GM23338 (cell line): ENCODE results near the gene WDR17. TPM values are rescaled to one million over a fixed set of nuclear protein-coding genes. Genes with fewer than 3 reads are reported as not detected.

Experiments used
- ATAC-seq: fragments of 200-7000 bp; cut with Tn5 transposase; 3 replicates; pipeline ENCODE4 v1.9.1; 2020
- DNase-seq: peaks from one replicate; pipeline ENCODE4 v3.0.0-alpha.2; 2015; ENCODE audit warnings: low spot score
- H2AFZ ChIP-seq: fragments of 200-600 bp; sonication (generic); 2 replicates; pipeline ENCODE4 v1.8.0; 2016; ENCODE audit warnings: antibody characterized with exemption, mild to moderate bottlenecking, moderate library complexity
- H3F3A ChIP-seq: fragments of 200-600 bp; sonication (generic); replicated peaks from 2 replicates; pipeline ENCODE4 v1.8.0; 2017; ENCODE audit warnings: antibody characterized with exemption, mixed run types, low read depth
- H3K27ac ChIP-seq: fragments of 200-600 bp; sonication (generic); 2 replicates; pipeline ENCODE4 v1.6.1; 2016; ENCODE audit warnings: low read depth
- H3K27me3 ChIP-seq: fragments of 200-600 bp; sonication (generic); 2 replicates; pipeline ENCODE4 v1.8.0; 2016; ENCODE audit warnings: mild to moderate bottlenecking, mixed run types, moderate library complexity; ENCODE audit not compliant: insufficient read depth
- H3K36me3 ChIP-seq: fragments of 200-600 bp; sonication (generic); 2 replicates; pipeline ENCODE4 v1.8.0; 2016; ENCODE audit warnings: mild to moderate bottlenecking; ENCODE audit not compliant: insufficient read depth
- H3K4me1 ChIP-seq: fragments of 200-600 bp; sonication (generic); 2 replicates; pipeline ENCODE4 v1.8.0; 2016; ENCODE audit warnings: mild to moderate bottlenecking, moderate library complexity; ENCODE audit not compliant: insufficient read depth
- H3K4me2 ChIP-seq: fragments of 200-600 bp; sonication (generic); 2 replicates; pipeline ENCODE4 v1.7.1; 2017; ENCODE audit warnings: mixed run types
- H3K4me3 ChIP-seq: fragments of 200-600 bp; sonication (generic); 2 replicates; pipeline ENCODE4 v1.6.1; 2016; ENCODE audit warnings: mixed run types
- H3K79me2 ChIP-seq: fragments of 200-600 bp; sonication (generic); replicated peaks from 2 replicates; pipeline ENCODE4 v1.8.0; 2017; ENCODE audit warnings: mild to moderate bottlenecking; ENCODE audit not compliant: insufficient read depth
- H3K9me2 ChIP-seq: fragments of 200-600 bp; sonication (generic); 2 replicates; pipeline ENCODE4 v1.8.0; 2017; ENCODE audit not compliant: insufficient read depth
- H4K20me1 ChIP-seq: fragments of 200-600 bp; sonication (generic); replicated peaks from 2 replicates; pipeline ENCODE4 v1.8.0; 2017; ENCODE audit warnings: mild to moderate bottlenecking; ENCODE audit not compliant: insufficient read depth
- H3K27ac Mint-ChIP-seq: 2 replicates; pipeline ENCODE4 v1.8.0; 2020; ENCODE audit warnings: inconsistent platforms, mild to moderate bottlenecking, moderate library complexity, mixed read lengths
- H3K27me3 Mint-ChIP-seq: 3 replicates; pipeline ENCODE4 v1.8.0; 2022; ENCODE audit warnings: low read depth, mild to moderate bottlenecking, moderate library complexity, mixed read lengths, inconsistent platforms; ENCODE audit not compliant: insufficient read depth, poor library complexity
- H3K36me3 Mint-ChIP-seq: 3 replicates; pipeline ENCODE4 v1.8.0; 2021; ENCODE audit warnings: low read depth, mild to moderate bottlenecking, inconsistent platforms, moderate library complexity, mixed read lengths
- H3K4me1 Mint-ChIP-seq: 3 replicates; pipeline ENCODE4 v1.8.0; 2020; ENCODE audit warnings: mild to moderate bottlenecking, inconsistent platforms, mixed read lengths
- H3K4me3 Mint-ChIP-seq: 3 replicates; pipeline ENCODE4 v1.8.0; 2021; ENCODE audit warnings: moderate library complexity, mild to moderate bottlenecking, inconsistent platforms, mixed read lengths
- H3K9me3 Mint-ChIP-seq: 3 replicates; pipeline ENCODE4 v1.8.0; 2020; ENCODE audit warnings: moderate library complexity, mild to moderate bottlenecking, inconsistent platforms, mixed read lengths
- CTCF ChIP-seq, 2 experiments: fragments of 200-600 bp in 1 of 2; sonication (generic) in 1 of 2; conservative IDR thresholded peaks; 2 replicates each; pipeline versions ENCODE4 v1.5.1 to v1.6.1; 2016 to 2017; ENCODE audit warnings: antibody characterized with exemption in 2 of 2, low read depth in 2 of 2, mild to moderate bottlenecking in 2 of 2, moderate library complexity in 1 of 2
- NANOG ChIP-seq: IDR thresholded peaks from 2 replicates; pipeline ENCODE4 v1.6.1; 2016; ENCODE audit warnings: antibody characterized with exemption, borderline replicate concordance
- ZNF331 ChIP-seq: fragments of 250-450 bp; sonication (Bioruptor Pico); IDR thresholded peaks from 2 replicates; pipeline ENCODE4 v1.5.0; 2020; ENCODE audit warnings: low read depth, mild to moderate bottlenecking, moderate library complexity
- polyA plus RNA-seq: library from polyadenylated mRNA; unstranded; fragments of >200 nt; fragmentation: Nextera tagmentation; extraction: Ambion mirVana; gene quantifications from 2 replicates; pipeline ENCODE4 v1.2.1, GENCODE V29; 2016
- total RNA-seq: library from RNA; depleted of rRNA; stranded (reverse); fragments of >200 nt; shearing (Covaris generic); gene quantifications from 2 replicates; pipeline ENCODE4 v1.2.3, GENCODE V29; 2014
- TF ChIP-seq, protein P1 (sequence below): IDR thresholded peaks from one replicate; pipeline ENCODE4 v1.6.1; 2018; ENCODE audit warnings: antibody characterized with exemption; ENCODE audit not compliant: unreplicated experiment
- TF ChIP-seq, protein P2 (sequence below): IDR thresholded peaks from 2 replicates; pipeline ENCODE4 v1.6.1; 2016; ENCODE audit warnings: antibody characterized with exemption

Gene WDR17
- total and polyA plus RNA-seq, 2 experiments from 2014 or later: 1.9 to 4.3 TPM

- H3K4me1 ChIP-seq: no peaks in the 10 kb centered on the region
- Mint-ChIP-seq H3K36me3 (peaks cover 11% of the 10 kb centered on the region), H3K27ac (no peak overlapping the region), H3K9me3 (peaks cover 16% of the 10 kb centered on the region; the same call in 2 of the 3 replicates), H3K4me3 (no peak overlapping the region), H3K27me3 (no peaks in the 10 kb centered on the region), H3K4me1 (no peaks in the 10 kb centered on the region)
- no peak for DNase-seq
- H3K9me2 ChIP-seq: no peaks in the 10 kb centered on the region
- H3K27ac ChIP-seq: no peak overlapping the region
- TF ChIP-seq, protein P1, sequence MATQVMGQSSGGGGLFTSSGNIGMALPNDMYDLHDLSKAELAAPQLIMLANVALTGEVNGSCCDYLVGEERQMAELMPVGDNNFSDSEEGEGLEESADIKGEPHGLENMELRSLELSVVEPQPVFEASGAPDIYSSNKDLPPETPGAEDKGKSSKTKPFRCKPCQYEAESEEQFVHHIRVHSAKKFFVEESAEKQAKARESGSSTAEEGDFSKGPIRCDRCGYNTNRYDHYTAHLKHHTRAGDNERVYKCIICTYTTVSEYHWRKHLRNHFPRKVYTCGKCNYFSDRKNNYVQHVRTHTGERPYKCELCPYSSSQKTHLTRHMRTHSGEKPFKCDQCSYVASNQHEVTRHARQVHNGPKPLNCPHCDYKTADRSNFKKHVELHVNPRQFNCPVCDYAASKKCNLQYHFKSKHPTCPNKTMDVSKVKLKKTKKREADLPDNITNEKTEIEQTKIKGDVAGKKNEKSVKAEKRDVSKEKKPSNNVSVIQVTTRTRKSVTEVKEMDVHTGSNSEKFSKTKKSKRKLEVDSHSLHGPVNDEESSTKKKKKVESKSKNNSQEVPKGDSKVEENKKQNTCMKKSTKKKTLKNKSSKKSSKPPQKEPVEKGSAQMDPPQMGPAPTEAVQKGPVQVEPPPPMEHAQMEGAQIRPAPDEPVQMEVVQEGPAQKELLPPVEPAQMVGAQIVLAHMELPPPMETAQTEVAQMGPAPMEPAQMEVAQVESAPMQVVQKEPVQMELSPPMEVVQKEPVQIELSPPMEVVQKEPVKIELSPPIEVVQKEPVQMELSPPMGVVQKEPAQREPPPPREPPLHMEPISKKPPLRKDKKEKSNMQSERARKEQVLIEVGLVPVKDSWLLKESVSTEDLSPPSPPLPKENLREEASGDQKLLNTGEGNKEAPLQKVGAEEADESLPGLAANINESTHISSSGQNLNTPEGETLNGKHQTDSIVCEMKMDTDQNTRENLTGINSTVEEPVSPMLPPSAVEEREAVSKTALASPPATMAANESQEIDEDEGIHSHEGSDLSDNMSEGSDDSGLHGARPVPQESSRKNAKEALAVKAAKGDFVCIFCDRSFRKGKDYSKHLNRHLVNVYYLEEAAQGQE: no peak
- TF ChIP-seq, protein P2, sequence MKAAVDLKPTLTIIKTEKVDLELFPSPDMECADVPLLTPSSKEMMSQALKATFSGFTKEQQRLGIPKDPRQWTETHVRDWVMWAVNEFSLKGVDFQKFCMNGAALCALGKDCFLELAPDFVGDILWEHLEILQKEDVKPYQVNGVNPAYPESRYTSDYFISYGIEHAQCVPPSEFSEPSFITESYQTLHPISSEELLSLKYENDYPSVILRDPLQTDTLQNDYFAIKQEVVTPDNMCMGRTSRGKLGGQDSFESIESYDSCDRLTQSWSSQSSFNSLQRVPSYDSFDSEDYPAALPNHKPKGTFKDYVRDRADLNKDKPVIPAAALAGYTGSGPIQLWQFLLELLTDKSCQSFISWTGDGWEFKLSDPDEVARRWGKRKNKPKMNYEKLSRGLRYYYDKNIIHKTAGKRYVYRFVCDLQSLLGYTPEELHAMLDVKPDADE: no peak
- TF ChIP-seq NANOG: no peak
- H2AFZ ChIP-seq: no peak overlapping the region
- H3K27me3 ChIP-seq: no peaks in the 10 kb centered on the region
- no peaks in the 10 kb centered on the region for H3K36me3 ChIP-seq
- H3K4me2 ChIP-seq: no peak overlapping the region
- no peaks in the 10 kb centered on the region for H4K20me1 ChIP-seq
- H3K4me3 ChIP-seq: no peak overlapping the region
- H3F3A ChIP-seq: no peaks in the 10 kb centered on the region
- no peak for ATAC-seq
- no peaks in the 10 kb centered on the region for H3K79me2 ChIP-seq
Measured at GRCh38 chr4:176090115-176090514, 24.5 kb downstream of the WDR17 start.

GRCh38 chr4:176099314-176099713 lies 33.7 kb downstream of the WDR17 start:
- no peaks in the 10 kb centered on the region; the same call in 1 of the 2 replicates for H3K36me3 ChIP-seq
- H3K79me2 ChIP-seq: no peaks in the 10 kb centered on the region
- peaks cover 3% of the 10 kb centered on the region; the same call in 2 of the 3 replicates for H3K9me3 Mint-ChIP-seq
- DNase-seq (peak; percentile 35), ATAC-seq (no peak; the same call in 2 of the 3 replicates)
- no peak overlapping the region for H3K4me3 Mint-ChIP-seq
- H3K27me3 Mint-ChIP-seq: no peaks in the 10 kb centered on the region
- H3K4me2 ChIP-seq: no peak overlapping the region
- no peak overlapping the region for H3K4me3 ChIP-seq
- no peaks in the 10 kb centered on the region for H3F3A ChIP-seq
- no peaks in the 10 kb centered on the region for H3K27me3 ChIP-seq
- no peaks in the 10 kb centered on the region for H3K36me3 Mint-ChIP-seq
- H4K20me1 ChIP-seq: no peaks in the 10 kb centered on the region
- H3K27ac ChIP-seq: no peak overlapping the region
- H3K27ac Mint-ChIP-seq: 0 out of 2 replicates have a peak overlapping the region, but pooled peaks have one; percentile 38
- no peak overlapping the region for H2AFZ ChIP-seq
- H3K4me1 Mint-ChIP-seq: peaks cover 2% of the 10 kb centered on the region; the same call in 2 of the 3 replicates
- H3K4me1 ChIP-seq: peaks cover 4% of the 10 kb centered on the region; the same call in 1 of the 2 replicates
- H3K9me2 ChIP-seq: no peaks in the 10 kb centered on the region
- TF ChIP-seq ZNF331 (CRISPR knock-in tag) (no peak), CTCF (conservative IDR thresholded peaks at IDR 0.05; ENCODE audit: low read depth in 2 of 2) (peak in 1 of 2 experiments; percentile 15; a peak in 1 of 4 replicates)
- TF ChIP-seq, protein P2: no peak
